Ectodermal cell (in vitro differentiated cells): ENCODE measurements around the gene TPM4.

Experiments
- H3K27ac ChIP-seq: 2 replicates; pipeline ENCODE4 v1.7.0; 2013; ENCODE audit warnings: mild to moderate bottlenecking, low read depth, low read length; ENCODE audit not compliant: insufficient read depth, poor library complexity, severe bottlenecking
- H3K27me3 ChIP-seq: 2 replicates; pipeline ENCODE4 v1.7.0; 2013; ENCODE audit warnings: mild to moderate bottlenecking, low read length; ENCODE audit not compliant: insufficient read depth, control insufficient read depth, poor library complexity, severe bottlenecking
- H3K36me3 ChIP-seq: one replicate; pipeline ENCODE4 v1.7.0; 2013; ENCODE audit warnings: low read length; ENCODE audit not compliant: control insufficient read depth, insufficient read depth
- H3K4me1 ChIP-seq: one replicate; pipeline ENCODE4 v1.7.0; 2013; ENCODE audit warnings: low read length; ENCODE audit not compliant: control insufficient read depth, insufficient read depth
- H3K4me3 ChIP-seq: 2 replicates; pipeline ENCODE4 v1.7.0; 2013; ENCODE audit warnings: low read depth, low read length, control low read depth; ENCODE audit not compliant: insufficient read depth
- H3K9me3 ChIP-seq: 2 replicates; pipeline ENCODE4 v1.7.0; 2013; ENCODE audit warnings: mild to moderate bottlenecking, low read length, moderate library complexity; ENCODE audit not compliant: control insufficient read depth
- WGBS, 2 experiments: methylation state at CpG; one replicate each; pipeline ENCODE4 v1.1.7; 2013; ENCODE audit warnings: missing lambda C conversion rate in 2 of 2; 5-methylcytosine and 5-hydroxymethylcytosine counted together

The TPM4 gene

GRCh38 chr19:16071072-16071691 lies 5.1 kb upstream of the TPM4 start:
- no peaks in the 10 kb centered on the region for H3K36me3 ChIP-seq

DNA sequence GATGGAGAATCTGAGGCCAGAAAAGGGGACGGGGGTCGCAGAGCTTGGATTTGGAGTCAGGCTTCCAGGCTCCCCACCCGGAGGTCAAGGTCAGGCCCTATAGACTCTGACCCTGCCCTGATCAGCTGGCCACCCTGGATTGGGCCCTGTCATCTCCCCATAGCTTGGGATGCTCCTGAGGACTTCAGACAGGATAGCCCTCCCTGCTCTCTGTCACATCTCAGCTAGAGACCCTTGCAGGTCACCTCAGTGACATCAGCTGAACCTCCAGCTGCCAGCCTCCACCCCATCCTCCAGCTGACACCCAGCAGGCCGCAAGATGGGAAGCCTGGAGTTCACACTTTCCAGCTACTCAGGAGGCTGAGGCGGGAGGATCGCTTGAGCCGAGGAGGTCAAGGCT lies 2.8 kb upstream of the TPM4 start:
- H3K4me1 ChIP-seq = peaks cover 2% of the 10 kb centered on the region
- H3K9me3 ChIP-seq = no peaks in the 10 kb centered on the region
- 87 to 95% methylated on average over 7 of the region's 7 CpGs for WGBS, 2 experiments
- no peaks in the 10 kb centered on the region for H3K27me3 ChIP-seq
- H3K27ac ChIP-seq = no peak overlapping the region
- H3K36me3 ChIP-seq = no peaks in the 10 kb centered on the region
- no peak overlapping the region for H3K4me3 ChIP-seq

More at GRCh38 chr19:16071072-16071691, 5.1 kb upstream of the TPM4 start:
- Histone ChIP-seq H3K4me3 (no peak overlapping the region), H3K4me1 (peaks cover 7% of the 10 kb centered on the region), H3K27me3 (no peaks in the 10 kb centered on the region), H3K27ac (no peak overlapping the region), H3K9me3 (no peaks in the 10 kb centered on the region)
- 87% methylated on average over 9 of the region's 9 CpGs for whole genome bisulfite sequencing, 2 experiments

GRCh38 chr19:16073988-16074387 lies 2.3 kb upstream of the TPM4 start:
- H3K4me3 ChIP-seq = no peak overlapping the region
- no peak overlapping the region for H3K27ac ChIP-seq
- H3K36me3 ChIP-seq = no peaks in the 10 kb centered on the region
- WGBS, 2 experiments = 85 to 88% methylated on average over 3 of the region's 3 CpGs
- H3K4me1 ChIP-seq = peaks cover 2% of the 10 kb centered on the region
- no peaks in the 10 kb centered on the region for H3K9me3 ChIP-seq
- H3K27me3 ChIP-seq = no peaks in the 10 kb centered on the region

- Histone ChIP-seq H3K36me3 (no peaks in the 10 kb centered on the region), H3K4me1 (peaks cover 8% of the 10 kb centered on the region), H3K9me3 (no peaks in the 10 kb centered on the region), H3K4me3 (no peak overlapping the region), H3K27ac (no peak overlapping the region), H3K27me3 (no peaks in the 10 kb centered on the region)
- WGBS, 2 experiments = 93% methylated on average over 10 of the region's 10 CpGs
Observed at GRCh38 chr19:16074488-16075365, 1.6 kb upstream of the TPM4 start.

DNA sequence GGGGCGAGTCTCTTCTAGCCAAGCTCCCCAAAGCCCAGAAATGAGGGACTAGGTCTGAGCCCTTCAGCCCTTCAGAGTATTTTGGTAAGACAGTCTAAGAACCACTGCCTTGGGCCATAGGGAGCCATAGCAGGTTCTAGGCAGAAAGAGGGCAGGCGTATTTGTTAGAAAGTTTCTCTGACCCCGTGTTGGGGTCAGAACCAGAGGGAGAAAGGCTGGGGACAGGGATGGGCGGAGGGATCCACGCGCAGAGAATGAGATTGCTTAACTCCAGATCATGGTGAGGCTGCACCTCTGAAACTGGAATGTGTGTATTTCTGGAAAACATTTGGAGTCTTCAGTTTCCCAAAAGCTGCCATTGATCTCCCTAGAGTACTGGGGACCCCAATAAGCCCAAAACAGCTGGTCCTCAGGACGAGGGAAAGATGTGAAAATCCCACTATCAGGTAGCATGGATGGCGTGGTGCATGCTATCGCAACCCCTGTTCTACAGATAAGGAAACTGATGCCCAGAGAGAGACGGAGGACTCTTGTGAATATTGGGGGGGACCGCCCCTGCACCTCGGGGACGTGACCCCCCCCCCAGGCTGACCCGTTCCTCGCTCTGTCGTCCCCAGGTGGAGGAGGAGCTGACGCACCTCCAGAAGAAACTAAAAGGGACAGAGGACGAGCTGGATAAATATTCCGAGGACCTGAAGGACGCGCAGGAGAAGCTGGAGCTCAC lies 703 bp upstream of the TPM4 start:
- peak overlapping the region; percentile 96 for H3K4me3 ChIP-seq
- H3K27me3 ChIP-seq = no peaks in the 10 kb centered on the region
- H3K9me3 ChIP-seq = no peaks in the 10 kb centered on the region
- 26 to 27% methylated on average over 21 of the region's 21 CpGs for WGBS, 2 experiments
- H3K36me3 ChIP-seq = no peaks in the 10 kb centered on the region
- H3K4me1 ChIP-seq = peaks cover 14% of the 10 kb centered on the region
- peak overlapping the region; percentile 98 for H3K27ac ChIP-seq

DNA sequence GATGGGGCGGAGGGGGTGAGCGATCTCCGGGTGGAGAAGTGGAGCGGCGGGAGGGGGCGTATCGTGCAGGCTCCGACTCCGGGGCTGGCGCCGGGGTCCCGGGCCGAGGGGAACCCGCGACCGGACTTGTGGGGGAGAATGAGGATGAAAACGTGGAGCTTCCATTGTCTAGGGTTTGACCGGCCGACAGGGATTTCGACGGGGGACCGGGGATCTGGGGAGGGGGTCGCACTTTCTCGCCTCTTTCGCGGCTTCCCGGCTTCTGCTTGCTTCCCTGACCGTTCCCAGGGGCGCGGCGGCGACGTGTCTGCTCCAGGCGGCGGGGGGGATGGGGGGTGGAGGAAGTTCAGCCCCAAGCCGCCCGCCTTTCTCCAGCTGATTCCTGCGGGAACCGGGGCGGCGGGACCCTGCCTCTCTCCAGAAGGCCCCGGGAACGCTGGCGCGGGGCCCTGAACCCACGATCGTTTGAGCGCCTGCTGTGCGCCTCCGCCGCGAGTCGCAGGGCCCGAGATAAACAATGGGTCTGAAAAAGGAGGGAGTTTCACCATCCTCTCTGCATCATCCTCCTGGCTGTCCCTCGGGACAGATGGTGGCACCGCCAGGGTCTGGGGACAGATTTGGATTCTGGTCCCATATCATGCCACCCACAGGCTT lies 790 bp downstream of the TPM4 start:
- Histone ChIP-seq H3K4me1 (peaks cover 12% of the 10 kb centered on the region), H3K27ac (peak overlapping the region; percentile 98), H3K4me3 (peak overlapping the region; percentile 96), H3K9me3 (no peaks in the 10 kb centered on the region), H3K36me3 (no peaks in the 10 kb centered on the region), H3K27me3 (no peaks in the 10 kb centered on the region)
- WGBS, 2 experiments = 0% methylated on average over 56 of the region's 56 CpGs

- Histone ChIP-seq H3K4me3 (peak overlapping the region; percentile 96), H3K4me1 (peaks cover 12% of the 10 kb centered on the region), H3K36me3 (peaks cover 7% of the 10 kb centered on the region), H3K27ac (peak overlapping the region; percentile 98), H3K27me3 (no peaks in the 10 kb centered on the region), H3K9me3 (no peaks in the 10 kb centered on the region)
- WGBS, 2 experiments = 23 to 28% methylated on average over 16 of the region's 16 CpGs
Observed at GRCh38 chr19:16077984-16078758, 1.9 kb downstream of the TPM4 start.

- H3K27ac ChIP-seq = peak overlapping the region; percentile 98
- 33 to 38% methylated on average over 15 to 17 of the region's 17 CpGs for WGBS, 2 experiments
- peak overlapping the region; percentile 96 for H3K4me3 ChIP-seq
- no peaks in the 10 kb centered on the region for H3K9me3 ChIP-seq
- peaks cover 12% of the 10 kb centered on the region for H3K4me1 ChIP-seq
- peaks cover 9% of the 10 kb centered on the region for H3K36me3 ChIP-seq
- H3K27me3 ChIP-seq = no peaks in the 10 kb centered on the region
Observed at GRCh38 chr19:16078759-16079707, 2.7 kb downstream of the TPM4 start.
